GM12801 (cell line): Measurements from ENCODE around the gene EMP2.

Experiments
- TF ChIP-seq, protein P1 (sequence below): IDR thresholded peaks from one replicate; pipeline ENCODE4 v1.5.1; 2011; ENCODE audit warnings: control low read depth; ENCODE audit not compliant: insufficient read length; ENCODE audit errors: extremely low read depth

EMP2 gene

DNA sequence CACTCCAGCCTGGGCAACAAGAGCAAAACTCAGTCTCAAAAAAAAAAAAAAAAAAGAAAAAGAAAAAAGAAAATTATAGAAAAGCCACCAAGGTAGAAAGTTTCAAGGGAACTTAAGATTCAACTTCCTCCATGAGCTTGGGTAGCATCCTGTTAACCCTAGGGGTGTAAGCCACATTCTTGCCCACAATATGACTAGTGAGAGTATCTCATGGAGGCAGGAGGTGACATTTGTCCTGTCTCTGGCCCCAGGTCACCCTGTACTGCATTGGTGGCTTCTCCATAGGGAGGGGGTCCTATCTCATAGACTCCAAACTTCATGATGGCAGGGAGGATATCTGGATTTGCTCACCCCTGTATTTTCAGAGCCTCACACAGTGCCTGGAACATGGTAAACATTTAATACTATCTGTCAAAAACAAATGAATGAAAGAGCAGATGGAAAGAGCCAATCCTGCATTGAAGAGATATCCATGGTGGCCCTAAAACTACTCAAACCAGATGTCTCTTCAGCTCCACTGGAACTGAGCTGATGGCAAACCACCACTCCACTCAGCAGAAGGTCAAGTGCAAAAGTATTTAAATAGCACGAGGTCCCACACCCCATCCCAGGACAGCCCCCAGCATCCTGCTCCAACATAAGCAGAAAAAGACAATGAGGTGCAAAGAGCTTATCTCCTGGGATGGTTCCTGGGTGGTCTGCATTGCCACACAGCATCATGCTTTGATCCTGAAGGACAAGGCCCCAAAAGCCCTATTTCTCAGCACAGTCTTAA is 50.3 kb downstream of the EMP2 start:
- TF ChIP-seq, protein P1, sequence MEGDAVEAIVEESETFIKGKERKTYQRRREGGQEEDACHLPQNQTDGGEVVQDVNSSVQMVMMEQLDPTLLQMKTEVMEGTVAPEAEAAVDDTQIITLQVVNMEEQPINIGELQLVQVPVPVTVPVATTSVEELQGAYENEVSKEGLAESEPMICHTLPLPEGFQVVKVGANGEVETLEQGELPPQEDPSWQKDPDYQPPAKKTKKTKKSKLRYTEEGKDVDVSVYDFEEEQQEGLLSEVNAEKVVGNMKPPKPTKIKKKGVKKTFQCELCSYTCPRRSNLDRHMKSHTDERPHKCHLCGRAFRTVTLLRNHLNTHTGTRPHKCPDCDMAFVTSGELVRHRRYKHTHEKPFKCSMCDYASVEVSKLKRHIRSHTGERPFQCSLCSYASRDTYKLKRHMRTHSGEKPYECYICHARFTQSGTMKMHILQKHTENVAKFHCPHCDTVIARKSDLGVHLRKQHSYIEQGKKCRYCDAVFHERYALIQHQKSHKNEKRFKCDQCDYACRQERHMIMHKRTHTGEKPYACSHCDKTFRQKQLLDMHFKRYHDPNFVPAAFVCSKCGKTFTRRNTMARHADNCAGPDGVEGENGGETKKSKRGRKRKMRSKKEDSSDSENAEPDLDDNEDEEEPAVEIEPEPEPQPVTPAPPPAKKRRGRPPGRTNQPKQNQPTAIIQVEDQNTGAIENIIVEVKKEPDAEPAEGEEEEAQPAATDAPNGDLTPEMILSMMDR = no peak

DNA sequence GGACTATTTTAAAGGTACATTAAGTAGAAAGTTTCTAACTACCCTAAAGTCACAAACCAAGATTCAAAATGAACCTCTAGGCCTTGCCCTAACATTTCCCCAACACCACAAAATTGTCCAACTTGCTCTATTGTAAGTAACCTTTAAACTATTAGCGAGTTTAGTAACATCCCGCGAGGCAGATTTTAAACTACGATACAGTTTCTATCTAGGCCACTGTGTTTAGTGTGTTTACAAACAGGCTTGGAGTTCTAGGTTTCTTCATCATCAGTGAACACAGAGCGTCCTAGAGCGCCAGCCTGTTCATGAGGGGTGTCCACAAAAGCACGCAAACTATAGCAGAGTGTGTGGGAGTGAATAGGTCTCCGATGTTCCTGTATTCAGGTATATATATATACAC is 51.8 kb downstream of the EMP2 start:
- TF ChIP-seq, protein P1 = no peak

DNA sequence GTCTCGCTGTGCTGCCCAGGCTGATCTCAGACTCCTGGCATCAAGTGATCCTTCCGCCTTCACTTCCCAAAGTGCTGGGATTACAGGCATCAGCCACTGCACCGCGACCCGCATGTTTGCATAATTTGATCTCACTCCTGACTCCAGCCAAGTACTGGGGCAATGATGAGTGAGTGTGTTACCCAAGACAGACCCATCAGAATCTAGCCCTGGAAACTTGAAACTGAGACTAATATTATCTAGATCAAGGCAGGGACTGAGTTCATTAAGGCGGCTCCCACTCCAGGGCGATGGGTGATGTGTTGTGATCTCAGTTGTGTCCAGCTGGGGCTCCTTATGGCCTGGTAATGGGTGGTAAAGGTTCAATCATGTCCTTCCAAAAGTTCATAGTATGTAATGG is 53.4 kb downstream of the EMP2 start:
- TF ChIP-seq, protein P1 = no peak

DNA sequence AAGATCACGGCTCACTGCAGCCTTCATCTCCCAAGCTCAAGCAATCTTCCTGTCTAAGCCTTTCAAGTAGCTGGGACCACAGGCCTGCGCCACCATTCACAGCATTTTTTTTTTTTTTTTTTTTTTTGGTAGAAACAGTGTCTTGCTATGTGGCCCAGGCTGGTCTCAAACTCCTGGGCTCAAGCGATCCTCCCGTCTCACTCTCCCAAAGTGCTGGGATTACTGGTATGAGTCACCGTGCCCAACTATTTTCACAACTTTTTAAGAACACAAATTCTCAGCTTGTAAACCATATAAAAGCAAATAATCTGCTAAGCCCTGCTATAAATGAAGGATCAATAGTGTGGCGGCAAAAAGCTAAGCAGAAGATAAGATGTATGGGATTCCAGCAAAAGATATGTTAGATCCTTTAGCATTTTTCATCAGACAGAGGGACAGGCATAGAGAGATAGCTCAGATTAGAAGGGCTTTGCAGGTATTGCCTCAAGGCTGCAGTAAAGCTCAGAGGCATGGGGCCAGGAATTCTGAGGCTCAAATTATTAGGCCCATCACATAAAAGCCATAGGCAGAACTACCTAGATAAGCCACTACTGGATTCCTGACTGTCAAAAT is 55.1 kb downstream of the EMP2 start:
- TF ChIP-seq, protein P1 = no peak

DNA sequence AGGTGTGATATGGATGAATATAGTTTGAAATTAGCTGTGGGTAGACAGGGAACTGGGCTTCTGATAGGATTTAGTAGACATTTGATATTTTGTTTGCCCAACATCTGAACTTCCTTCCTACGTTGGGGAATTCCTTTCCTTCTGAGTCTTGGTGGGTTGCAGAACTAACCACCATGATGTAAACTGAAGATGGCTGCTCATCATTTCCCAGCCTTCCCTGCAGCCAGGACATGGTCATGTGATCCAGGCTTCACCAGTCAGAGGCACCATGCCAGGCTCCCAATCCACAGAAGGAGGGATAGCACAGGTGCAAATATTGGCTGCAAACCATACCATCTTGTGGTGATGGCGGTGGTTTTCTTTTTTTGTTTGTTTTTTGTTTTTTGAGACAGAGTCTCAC is 57.4 kb downstream of the EMP2 start:
- TF ChIP-seq, protein P1 = no peak

DNA sequence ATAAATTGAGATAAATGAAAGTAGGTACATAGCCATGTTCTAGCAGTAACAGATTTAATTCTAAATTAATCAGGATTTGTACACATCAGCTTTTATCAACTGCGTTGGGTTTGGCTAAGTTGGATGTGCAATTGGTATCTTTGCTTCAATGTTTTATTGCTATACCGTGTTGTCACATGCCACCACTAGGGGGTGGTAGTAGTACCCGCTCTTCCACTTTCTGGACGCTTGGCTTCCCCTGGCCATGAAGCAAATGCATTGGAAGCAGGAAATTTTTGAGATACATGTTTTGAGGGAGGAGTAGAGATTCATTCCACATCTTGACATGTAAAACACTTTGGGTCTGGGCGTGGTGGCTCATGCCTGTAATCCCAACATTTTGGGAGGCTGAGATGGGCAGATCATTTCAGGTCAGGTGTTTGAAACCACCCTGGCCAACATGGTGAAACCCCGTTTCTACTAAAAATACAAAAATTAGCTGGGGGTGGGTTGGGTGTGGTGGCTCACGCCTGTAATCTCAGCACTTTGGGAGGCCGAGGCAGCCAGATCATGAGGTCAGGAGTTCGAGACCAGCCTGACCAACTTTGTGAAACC is 58.6 kb downstream of the EMP2 start:
- TF ChIP-seq, protein P1 = peak; percentile 26

DNA sequence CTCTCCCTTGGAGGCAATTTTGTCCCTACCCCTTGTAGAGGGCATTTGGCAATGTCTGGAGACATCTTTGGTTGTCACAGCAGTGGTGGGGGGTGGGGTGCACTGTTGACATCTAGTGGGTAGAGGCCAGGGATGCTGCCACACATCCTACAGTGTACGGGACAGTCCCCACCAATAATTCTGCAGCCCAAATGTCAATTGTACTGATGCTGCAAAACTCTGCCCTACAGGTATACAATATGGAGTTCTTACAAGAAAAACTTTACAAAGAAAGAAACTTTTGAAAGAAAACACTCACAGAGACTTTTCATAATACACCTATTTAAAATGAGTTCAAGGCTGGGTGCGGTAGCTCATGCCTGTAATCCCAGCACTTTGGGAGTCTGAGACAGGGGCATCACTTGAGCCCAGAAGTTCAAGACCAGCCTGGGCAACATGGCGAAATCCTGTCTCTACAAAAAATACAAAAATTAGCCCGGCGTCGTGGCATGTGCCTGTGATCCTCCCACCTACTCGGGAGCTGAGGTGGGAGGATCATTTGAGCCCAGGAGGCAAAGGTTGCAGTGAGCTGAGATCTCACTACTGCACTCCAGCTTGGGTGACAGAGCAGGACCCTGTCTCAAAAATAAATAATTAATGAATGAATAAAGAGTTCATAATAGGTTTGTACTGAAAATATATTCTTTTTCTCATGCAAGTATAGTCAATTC is 59.4 kb downstream of the EMP2 start:
- TF ChIP-seq, protein P1 = no peak
